RCC 7860 (cell line): Measurements from ENCODE around the gene KREMEN2.
"Not testable (repeated sequence)": the region's sequence is repeated elsewhere in the genome, so short reads cannot be mapped to it uniquely, and the experiment has no call there.

Experiments used
- DNase-seq: peaks from one replicate; pipeline ENCODE4 v3.0.0-alpha.2; 2015; ENCODE audit warnings: low spot score
- FAIRE-seq: peaks from 2 replicates; lab custom pipeline; 2012; peaks lifted over from hg19 to GRCh38; lab: Jason Lieb, UNC

Gene KREMEN2

DNA sequence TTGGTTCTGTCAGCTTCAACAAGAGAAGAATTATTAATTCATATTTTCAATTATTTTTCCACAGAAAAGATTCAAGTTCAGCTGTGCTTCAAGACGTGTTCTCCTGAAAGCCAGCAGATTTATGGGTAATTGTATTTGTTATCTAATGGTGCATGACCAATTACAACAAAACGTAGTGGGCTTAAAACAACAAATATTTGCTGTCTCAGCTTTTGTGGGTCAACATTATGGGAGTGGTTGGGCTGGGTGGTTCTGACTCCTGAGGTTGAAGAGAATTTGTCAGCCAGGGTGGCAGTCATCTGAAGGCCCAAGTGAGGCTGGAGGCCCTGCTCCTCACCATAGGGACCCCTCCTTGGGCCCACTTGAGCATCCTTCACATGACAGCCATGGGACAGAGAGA is 24.1 kb upstream of the KREMEN2 start:
- FAIRE-seq, result no peak

DNA sequence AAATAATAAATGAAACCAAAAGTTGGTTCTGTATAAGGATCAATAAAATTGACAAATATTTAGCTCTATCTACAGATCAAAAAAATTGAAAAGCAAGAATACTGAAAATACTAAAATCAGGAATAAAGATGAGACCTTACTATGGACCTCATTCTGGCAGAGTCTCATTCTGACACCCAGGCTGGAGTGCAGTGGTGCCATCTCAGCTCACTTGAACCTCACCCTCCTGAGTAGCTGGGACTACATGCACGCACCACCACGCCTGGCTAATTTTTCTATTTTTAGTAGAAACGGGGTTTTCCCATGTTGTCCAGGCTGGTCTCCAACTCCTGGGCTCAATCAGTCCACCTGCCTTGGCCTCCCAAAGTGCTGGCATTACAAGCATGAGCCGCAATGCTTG is 22.0 kb upstream of the KREMEN2 start:
- FAIRE-seq, result no peak
- no peak for DNase-seq

More for the DNA sequence above, 24.1 kb upstream of the KREMEN2 start:
- DNase-seq, result no peak

DNA sequence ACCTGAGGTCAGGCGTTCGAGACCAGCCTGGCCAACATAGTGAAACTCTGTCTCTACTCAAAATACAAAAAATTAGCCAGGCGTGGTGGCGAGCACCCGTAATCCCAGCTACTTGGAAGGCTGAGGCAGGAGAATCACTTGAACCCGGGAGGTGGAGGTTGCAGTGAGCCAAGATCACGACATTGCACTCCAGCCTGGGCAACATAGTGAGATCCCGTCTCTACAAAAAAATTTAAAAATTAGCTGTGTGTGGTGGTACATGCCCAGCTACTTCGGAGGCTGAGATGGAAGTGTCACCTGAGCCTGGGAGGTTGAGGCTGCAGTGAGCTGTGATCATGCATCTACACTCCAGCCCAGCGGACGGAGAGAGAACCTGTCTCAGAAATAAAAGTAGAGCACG is 20.4 kb upstream of the KREMEN2 start:
- not testable (repeated sequence) for FAIRE-seq

DNA sequence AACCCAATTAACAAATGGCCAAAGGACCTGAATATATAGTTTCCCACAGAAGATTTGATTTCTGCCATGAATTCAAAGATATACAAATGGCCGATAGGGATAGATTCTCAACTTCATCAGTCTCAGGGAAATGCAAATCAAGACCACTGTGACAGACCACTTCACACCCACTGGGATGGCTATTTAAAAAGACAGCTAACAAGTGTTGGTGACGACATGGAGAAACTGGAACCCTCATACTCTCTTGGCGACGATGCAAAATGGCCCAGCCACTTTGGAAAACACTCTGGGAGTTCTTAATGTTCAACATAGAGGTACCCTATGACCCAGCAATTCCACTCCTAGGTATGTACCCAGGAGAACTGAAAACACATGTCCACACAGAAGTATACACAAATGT is 17.4 kb upstream of the KREMEN2 start:
- no peak for FAIRE-seq

More for the DNA sequence above, 20.4 kb upstream of the KREMEN2 start:
- DNase-seq, result not testable (repeated sequence)

DNA sequence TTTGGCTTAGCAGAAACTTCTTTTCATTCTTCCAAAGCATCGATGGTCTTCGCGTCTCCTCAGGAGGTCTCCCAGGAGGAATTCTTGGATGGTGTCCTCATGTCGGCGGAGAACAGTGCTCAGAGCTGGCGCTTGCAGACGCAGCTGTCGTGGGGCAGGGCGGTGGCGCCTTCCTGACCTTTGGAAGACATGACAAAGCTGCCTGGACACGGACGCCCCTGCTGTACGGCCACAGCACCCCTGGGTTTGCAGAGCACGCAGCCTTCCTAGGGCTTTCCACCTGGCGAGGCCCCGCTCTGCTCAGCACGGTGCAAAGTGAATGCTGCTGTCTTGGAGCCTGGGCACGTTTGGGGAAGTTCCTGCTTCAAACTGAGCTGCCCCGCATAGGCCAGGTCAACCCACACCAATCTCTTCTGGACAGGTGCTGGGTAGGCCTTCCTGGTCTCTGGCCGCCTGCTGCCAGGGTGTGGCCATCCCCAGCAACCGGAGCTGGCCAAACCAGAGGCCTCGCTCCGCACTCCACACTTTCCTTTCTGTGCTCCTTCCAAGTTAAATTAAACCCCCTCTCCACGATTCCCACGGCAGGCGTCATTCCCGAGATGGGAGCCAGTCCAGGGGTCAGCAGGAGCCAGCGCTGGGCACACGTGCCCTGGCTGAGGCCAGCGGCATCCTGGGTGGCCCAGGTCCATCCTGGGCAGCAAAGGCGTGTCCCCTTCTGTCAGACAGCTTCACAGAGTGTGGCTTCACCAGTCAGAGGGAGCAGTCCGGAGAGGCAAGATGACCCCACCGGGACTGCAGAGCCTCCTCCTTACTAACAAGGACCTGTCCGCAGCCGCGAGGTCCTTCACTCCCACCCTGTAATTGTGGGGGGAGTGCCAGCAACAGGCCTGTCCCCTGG is 15.0 kb upstream of the KREMEN2 start:
- DNase-seq (no peak), FAIRE-seq (no peak)

More for the DNA sequence above, 17.4 kb upstream of the KREMEN2 start:
- no peak for DNase-seq

DNA sequence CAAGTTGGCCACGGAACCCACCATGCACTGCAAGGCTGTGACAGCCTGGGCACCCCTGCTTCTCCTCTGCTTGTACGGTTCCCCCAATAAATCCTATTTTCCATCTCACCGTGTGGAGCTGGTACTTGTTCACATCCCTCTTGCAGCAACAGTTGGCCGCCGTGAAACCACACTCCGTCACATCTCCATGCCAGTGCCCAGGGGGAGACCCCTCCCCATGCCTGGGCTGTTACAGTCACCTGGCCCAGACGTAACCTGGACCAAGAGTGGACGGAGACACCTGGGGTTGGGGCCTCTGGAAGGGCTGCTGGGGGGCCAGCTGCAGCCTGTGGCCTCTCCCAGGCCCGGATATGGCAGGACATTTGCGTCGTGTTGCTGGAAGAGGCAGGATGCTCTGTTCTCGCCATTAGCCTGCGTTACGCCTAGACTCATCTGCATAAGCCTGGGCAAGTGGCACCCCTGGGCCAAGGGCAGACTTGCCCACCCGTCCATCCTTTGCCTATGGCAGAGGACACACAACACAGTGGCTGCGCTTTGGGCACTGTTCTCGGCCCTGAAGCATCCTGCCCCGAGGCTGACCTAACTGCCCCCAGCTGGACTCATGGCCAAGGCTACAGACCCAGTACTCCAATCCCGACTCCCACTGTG is 14.2 kb upstream of the KREMEN2 start:
- no peak for FAIRE-seq
- no peak for DNase-seq

DNA sequence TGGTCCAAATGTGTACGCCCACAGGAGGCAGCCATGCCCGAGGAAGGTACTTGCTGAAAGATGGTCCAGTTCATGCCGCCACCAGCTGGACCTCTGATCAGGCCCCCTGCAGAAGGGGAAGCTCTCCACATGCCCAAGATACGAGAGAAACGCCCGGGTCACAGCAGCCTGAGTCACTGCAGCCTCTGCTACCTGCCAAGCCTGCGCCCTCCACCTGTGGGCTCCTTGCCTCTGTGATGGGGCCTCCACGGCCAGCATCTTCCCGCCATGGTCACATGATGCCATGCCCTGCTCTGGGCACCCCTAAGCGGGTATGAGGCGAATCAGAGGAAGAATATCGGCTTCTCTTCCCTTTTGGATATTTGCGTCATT is 13.7 kb upstream of the KREMEN2 start:
- no peak for FAIRE-seq
- DNase-seq, result no peak

DNA sequence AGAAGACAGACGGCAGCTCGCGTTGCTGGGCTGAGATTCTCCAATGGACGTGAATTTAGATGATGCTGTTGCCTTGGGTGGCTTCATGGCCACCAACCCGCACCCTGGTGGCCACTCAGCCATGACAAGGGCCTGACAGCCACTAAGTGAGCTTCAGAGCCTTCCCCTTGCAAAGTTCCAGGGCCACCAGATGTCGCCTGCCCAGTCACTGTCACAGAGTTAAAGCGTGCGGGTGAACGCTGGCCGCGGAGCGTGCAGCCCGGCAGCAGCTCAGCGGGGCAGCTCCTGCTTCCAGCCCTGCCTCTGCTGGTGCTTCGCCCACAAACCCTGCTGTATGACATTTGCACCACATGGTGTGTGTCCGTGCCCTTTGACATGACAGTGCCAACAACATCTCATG is 13.3 kb upstream of the KREMEN2 start:
- DNase-seq (no peak), FAIRE-seq (no peak)

DNA sequence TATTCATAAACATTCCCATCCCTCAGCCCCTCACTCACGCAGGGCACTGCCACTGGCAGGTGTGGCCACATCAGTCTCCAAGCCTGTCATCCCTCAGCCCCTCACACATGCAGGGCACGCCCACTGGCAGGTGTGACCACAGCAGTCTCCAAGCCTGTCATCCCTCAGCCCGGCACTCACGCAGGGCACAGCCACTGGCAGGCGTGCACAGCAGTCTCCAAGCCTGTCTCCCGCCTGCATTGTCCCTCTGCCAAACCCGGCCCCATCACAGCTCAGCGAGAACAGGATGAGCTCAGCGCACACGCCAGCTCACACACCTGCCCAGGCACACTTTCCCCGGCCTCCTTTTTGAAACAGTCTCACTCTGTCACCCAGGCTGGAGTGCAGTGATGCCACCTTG is 11.4 kb upstream of the KREMEN2 start:
- FAIRE-seq (no peak), DNase-seq (no peak)

DNA sequence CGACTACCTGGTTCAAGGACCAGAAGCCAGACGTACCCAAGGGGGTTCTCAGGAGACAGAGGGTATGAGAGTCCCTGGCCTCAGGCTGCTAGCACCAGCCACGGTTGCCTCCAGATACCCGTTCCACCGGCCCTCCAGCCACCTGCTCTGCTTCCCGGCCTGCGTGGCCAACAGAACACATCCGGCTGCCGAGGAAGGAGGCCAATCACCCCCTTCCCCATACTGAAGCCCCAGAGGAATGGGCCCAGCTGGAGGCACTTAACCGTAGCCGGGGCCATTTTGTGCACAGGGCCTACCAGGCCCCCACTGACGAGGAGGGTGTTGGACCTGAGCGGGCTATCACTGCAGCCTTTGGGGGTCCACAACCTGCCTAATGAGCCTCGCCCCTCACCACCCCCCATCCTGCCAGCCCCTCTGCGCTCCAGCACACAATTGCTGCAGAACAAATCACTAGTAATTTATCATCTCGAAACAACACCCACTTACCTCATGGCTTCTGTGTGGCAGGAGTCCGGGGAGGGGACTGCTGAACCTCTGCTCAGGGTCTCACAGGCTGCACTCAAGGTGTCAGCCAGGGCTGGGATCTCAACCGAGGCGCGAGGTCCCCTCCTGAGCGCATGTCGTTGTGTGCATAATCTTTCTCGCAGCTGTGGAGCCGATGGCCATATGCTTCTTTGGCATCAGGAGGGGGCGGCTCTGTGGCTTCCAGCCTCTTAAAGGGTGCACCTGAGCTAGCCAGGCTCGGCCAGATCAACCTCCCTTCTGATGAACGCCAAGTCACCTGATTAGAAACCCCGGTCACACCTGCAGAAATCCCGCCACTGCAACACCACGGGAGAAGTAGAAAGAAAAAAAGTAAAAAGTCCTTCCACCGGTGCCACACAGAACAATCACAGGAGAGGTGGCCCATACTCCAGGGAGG is 10.1 kb upstream of the KREMEN2 start:
- DNase-seq, result no peak
- no peak for FAIRE-seq

DNA sequence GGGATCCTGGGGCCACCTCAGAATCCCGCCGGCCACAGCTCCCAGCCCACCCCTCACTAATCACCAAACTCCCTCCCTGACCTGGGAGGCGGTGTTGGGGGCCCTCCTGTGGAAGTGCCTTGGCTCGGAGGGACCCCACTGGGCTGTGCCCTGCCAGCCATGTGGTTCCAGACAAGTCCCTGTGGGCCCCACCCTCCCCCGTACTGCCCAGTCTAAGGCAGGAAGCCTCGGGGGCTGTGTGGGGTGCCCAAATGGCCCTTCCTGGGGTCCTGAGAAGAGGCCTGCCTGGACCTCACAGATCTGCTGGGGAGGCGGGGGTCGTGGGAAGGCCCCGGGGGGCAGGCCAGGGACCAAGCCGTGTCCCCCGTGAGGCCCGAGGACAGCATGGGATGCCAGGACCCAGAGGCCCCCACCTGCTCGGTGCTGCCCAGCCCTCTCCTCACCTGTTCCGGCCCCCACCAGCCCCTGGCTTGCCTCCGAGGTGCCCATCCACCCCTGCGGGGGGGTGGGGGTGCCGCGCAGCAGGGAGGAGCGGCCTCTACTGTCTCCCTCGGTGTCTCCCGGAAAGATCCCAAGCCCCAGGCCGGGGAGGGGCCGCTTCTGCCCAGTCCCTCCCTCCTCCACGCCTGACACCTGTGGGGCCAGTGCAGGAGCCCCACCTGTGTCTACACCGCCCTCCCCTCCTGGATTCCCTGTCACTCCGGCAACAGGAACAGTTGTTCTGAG is 9.3 kb upstream of the KREMEN2 start:
- no peak for DNase-seq
- FAIRE-seq, result no peak

DNA sequence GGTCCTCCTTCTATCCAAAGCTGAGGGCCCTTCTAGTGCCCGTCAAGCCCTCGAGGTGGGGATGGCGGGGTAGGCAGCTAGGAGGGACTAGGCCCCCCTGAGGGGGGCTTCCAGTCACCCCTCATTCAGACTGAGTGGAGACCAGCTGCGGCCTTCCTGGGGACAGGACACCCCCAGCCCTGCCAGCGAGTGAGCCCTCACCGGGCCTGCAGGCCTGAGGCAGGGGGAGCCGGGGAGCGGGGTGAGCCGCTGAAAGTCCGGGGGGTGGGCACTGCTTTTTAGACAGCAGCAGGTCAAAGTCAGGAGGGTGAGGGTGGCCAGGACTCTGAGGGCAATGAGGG is 8.7 kb upstream of the KREMEN2 start:
- DNase-seq (no peak), FAIRE-seq (no peak)

DNA sequence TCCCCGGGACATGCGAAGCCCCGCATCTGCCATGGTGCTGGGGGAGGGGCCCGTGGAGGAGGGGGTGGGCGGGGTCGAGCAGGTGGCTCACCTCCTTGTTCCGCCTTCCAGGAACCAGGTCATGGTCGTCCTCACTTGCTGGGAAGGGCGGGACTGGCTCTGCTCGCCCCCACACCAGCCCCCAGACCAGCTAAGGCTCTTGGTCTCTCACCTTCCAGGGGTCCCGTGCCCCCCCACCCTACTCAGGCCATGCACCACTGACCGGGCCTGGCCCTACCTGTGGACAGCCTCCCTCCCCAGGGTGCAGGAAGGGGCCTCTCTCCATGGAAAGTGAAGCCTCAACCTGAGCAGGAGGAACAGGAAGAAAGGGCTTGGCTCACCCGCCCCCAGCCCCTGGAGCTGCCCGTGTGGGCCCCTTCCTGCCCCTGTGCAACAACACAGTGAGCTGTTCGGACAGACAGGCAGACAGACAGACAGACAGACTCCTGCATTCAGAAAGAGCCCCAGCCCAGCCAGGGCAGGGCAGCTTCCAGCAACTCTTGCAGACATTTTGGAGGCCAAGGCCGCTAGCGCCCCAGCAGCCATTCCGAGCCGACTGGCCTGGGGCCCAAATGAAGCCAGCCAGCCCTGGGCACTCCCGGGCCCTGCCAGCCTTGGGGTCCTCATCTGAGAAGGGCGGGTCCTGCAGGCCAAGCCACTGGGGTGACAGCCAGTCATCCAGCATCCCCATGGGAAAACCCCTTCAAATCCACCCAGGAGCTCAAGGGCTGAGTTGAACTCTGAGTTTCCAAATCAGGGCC is 8.1 kb upstream of the KREMEN2 start:
- DNase-seq, result no peak
- FAIRE-seq, result no peak

DNA sequence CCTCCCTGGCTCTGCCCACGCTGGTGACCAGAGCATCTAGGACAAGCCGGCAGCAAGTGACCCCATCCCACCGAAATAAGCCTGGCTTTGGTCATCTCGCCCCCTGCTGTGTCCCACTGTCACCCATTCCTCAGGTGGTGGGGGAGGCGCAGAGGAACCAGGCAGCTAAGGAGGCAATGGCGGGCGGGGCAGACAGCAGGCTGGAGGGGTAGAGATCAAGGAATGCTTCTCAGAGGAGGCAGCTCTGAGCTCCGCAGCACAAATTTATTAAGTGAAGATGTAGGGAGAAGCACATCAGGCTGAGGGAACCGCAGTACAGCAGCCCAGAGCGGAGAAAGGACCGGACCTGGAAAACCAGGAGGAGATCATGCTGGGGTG is 7.5 kb upstream of the KREMEN2 start:
- no peak for DNase-seq
- FAIRE-seq, result no peak

DNA sequence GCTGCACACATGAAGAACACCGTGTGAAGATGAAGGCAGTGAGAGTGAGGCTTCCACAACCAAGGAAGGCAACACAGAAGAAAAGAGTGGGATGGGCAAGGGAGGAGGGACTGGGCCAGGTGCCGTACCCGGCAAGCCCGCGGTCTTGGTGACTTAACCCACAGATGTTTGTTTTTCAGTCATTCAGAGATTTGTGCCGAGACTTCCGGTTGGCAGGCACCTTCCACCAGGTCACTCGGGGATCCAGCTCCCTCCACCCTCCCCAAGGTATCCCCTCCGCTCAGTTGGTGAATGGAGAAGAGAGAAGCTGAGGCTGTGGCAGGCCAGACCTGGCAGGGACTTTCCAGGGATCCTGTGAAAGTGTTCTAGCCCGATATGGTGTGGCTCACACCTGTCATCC is 4.9 kb upstream of the KREMEN2 start:
- DNase-seq, result no peak
- FAIRE-seq, result no peak

DNA sequence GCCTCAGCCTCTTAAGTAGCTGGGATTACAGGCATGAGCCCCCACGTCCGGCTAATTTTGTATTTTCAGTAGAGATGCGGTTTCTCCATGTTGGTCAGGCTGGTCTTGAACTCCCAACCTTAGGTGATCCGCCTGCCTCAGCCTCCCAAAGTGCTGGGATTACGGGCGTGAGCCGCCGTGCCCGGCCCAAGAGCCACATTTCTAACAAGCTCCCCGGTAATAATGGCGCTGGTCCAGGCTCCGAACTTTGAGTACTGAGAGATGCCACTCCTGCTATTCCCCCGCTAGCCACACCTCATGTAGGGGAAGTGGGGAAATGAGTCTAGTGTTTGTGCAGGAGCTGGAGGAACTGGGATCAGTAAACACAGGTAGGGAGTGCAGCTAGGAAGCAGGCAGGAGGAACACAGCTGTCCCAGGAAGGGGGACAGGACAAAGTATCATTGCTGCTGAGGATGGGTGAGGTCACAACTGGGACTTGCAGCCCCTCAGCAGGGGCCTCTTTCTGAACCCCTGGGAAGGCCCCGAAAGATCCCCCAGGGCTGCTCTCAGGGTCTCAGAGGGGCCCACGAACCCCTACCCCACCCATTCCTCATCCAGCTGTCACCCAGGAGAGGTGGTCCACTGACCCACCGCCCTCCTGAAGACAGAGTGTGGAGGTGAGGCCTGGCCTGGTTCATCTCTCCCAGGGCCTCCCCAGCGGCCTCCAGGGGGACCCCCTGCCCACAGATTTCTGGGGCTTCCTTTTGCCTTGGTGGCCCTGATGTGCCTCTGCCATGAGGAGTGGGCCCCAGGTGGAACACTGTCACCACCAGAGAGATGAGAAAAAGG is 3.7 kb upstream of the KREMEN2 start:
- FAIRE-seq, result no peak

DNA sequence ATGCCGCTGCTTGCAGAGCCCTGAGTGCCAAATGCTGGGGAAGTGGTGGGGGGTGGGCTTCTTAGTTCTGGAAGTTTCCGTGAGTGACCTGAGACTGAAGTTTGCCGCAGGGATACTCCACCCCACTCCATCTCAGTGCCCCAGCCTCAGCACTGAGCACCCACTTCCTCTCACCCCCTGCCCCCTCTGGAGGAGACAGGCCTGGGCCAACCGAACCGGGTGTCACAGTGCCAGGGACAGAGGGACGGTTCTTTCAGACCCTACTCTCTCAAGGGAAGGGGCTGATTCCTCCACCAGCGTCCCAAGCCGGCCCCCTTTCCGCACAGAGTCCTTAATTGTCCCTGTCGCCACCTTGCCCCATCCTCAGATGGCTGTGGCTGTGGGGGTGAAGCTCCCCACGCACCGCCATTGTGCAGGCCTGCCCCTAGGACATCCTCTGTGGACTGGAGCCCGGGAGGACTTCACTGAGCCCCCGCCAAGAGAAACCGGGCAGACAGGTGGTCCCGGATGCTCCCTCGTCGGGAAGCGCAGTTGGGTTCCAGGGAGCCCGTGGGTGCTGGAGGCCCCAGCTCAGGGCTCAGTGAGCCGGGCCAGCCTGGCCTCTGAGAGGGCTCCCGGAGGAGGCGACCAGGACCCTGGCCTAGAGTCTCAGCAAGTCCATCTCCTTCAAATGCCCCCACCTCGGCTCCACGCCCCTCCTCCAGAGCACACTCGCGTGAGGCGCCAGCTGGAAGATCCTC is 1.6 kb upstream of the KREMEN2 start:
- no peak for FAIRE-seq

More for the DNA sequence above, 3.7 kb upstream of the KREMEN2 start:
- no peak for DNase-seq

DNA sequence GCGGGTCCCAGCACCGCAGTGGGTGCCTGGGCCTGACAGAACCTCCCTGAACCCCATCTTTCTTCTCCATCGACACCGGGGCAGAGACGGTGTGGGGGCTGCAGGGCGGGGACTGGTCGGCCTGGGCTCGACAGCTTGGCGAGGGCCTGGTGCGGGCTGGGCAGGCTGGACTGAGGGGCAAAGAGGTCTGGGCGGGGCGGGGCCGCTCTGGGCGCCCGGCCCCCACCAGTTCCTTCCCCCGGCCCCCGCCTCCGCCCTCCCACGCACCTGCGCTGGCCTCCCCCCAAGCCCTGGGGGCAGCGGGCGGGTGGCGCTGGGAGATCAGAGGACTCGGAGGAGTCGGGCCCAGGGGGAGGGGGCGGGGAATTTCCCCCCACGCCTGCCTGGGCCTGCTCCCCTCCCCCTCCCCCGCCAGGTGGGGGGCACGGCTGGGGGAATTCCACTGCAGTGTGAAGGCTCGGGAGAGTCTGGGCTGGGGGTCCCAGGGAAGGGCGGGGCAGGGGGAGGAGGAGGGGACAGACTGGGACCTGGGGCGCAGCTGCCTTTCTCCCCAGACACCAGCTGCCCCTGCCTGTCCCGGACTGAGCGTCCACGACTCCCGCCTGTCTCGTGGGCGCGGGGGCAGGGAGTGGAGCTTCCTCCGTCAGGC is 877 bp upstream of the KREMEN2 start:
- FAIRE-seq (no peak), DNase-seq (no peak)

More for the DNA sequence above, 1.6 kb upstream of the KREMEN2 start:
- DNase-seq, result no peak
